Ishikawa (cell line): Measurements from ENCODE around the gene DPH6.

Experiments
- CEBPB ChIP-seq: IDR thresholded peaks from 2 replicates; pipeline ENCODE4 v1.6.1; 2012
- CREB1 ChIP-seq: IDR thresholded peaks from 2 replicates; pipeline ENCODE4 v1.6.1; 2012; ENCODE audit warnings: low read depth
- EGR1 ChIP-seq: IDR thresholded peaks from 2 replicates; pipeline ENCODE4 v1.6.1; 2012
- EP300 ChIP-seq: IDR thresholded peaks from 2 replicates; pipeline ENCODE4 v1.6.1; 2012; ENCODE audit warnings: borderline replicate concordance
- FOXM1 ChIP-seq: IDR thresholded peaks from 2 replicates; pipeline ENCODE4 v1.6.1; 2012; ENCODE audit warnings: low read depth, borderline replicate concordance
- MAX ChIP-seq: IDR thresholded peaks from 2 replicates; pipeline ENCODE4 v1.6.1; 2012
- NFIC ChIP-seq: IDR thresholded peaks from 2 replicates; pipeline ENCODE4 v1.6.1; 2012
- RAD21 ChIP-seq: IDR thresholded peaks from 2 replicates; pipeline ENCODE4 v1.6.1; 2012; ENCODE audit warnings: low read depth
- REST ChIP-seq: IDR thresholded peaks from 2 replicates; pipeline ENCODE4 v1.6.1; 2012; ENCODE audit warnings: low read depth, mild to moderate bottlenecking
- TAF1 ChIP-seq: IDR thresholded peaks from 2 replicates; pipeline ENCODE4 v1.6.1; 2012; ENCODE audit warnings: low read depth, mild to moderate bottlenecking
- TCF12 ChIP-seq: IDR thresholded peaks from 2 replicates; pipeline ENCODE4 v1.6.1; 2012; ENCODE audit warnings: low read depth
- TEAD4 ChIP-seq: IDR thresholded peaks from 2 replicates; pipeline ENCODE4 v1.6.1; 2012
- USF1 ChIP-seq: IDR thresholded peaks from 2 replicates; pipeline ENCODE4 v1.6.1; 2012
- YY1 ChIP-seq: IDR thresholded peaks from 2 replicates; pipeline ENCODE4 v1.6.1; 2012; ENCODE audit warnings: low read depth
- ZBTB7A ChIP-seq: IDR thresholded peaks from 2 replicates; pipeline ENCODE4 v1.6.1; 2012; ENCODE audit warnings: low read depth

Gene DPH6

GRCh38 chr15:35559683-35560082 lies 13.7 kb upstream of the DPH6 start:
- TF ChIP-seq YY1 (no peak), FOXM1 (no peak), NFIC (no peak), EGR1 (no peak), RAD21 (no peak), TCF12 (no peak), MAX (no peak)

GRCh38 chr15:35557544-35557943 lies 11.6 kb upstream of the DPH6 start:
- TF ChIP-seq REST (no peak), FOXM1 (no peak), CREB1 (no peak), MAX (no peak), USF1 (no peak)

- TF ChIP-seq TAF1: no peak
- TF ChIP-seq REST: no peak
- no peak for TF ChIP-seq TEAD4
- no peak for TF ChIP-seq CEBPB
- no peak for TF ChIP-seq EP300
- TF ChIP-seq MAX: no peak
- TF ChIP-seq EGR1: no peak
- no peak for TF ChIP-seq YY1
- TF ChIP-seq USF1: no peak
- no peak for TF ChIP-seq CREB1
- no peak for TF ChIP-seq TCF12
Observed at GRCh38 chr15:35557012-35557411, 11.0 kb upstream of the DPH6 start.

- no peak for TF ChIP-seq USF1
- no peak for TF ChIP-seq EGR1
- TF ChIP-seq TCF12: no peak
- no peak for TF ChIP-seq YY1
- TF ChIP-seq MAX: no peak
- TF ChIP-seq ZBTB7A: no peak
- no peak for TF ChIP-seq EP300
- no peak for TF ChIP-seq CREB1
- TF ChIP-seq TAF1: no peak
- no peak for TF ChIP-seq RAD21
- TF ChIP-seq TEAD4: no peak
- TF ChIP-seq CEBPB: no peak
- TF ChIP-seq FOXM1: no peak
- TF ChIP-seq NFIC: no peak
- no peak for TF ChIP-seq REST
Observed at GRCh38 chr15:35555244-35555643, 9.3 kb upstream of the DPH6 start.
